GM18526 (cell line): ENCODE measurements around the gene RBMXL2.

Experiments used
- POLR2A ChIP-seq: IDR thresholded peaks from 3 replicates; pipeline ENCODE4 v1.6.1; 2011; ENCODE audit not compliant: insufficient read length; ENCODE audit errors: extremely low read depth

Gene RBMXL2

GRCh38 chr11:7088921-7089320, at the start of gene RBMXL2:
Gene RBMXL2, plus strand, starts transcription at chr11:7088998. Its CDS starts 123 bp downstream, at chr11:7089121.
- no peak for TF ChIP-seq POLR2A

DNA sequence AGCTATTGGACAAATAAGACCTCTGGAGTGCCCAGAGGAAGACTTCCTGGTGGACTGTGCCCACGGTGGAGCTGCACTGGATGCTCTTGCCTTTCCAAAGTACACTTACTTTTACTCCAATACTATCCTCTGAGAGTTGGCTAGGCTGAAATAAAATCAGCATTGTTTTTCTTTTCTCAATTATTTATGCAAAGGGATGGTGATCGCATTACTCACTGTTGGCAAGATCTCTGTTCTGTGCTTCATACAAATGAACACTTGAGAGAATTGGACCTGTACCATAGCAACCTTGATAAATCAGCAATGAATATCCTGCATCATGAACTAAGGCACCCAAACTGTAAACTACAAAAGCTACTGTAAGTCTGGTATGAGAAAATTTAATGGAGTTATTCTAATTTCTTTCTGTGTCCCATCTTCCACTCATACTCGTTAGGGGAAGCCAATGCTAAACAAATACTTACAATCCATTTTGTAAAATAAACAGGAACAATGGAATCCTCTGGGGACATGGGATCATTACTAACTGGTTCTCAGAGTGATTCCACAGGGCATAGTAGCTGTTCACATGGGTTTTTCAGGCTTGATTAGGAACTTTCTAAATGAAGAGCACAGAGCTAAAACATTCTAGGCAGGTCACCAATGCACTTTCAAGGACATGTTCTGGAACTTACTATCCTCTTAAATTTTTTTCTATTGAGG, 42.2 kb upstream of the RBMXL2 start:
- TF ChIP-seq POLR2A, result no peak

GRCh38 chr11:7050191-7050590, 38.6 kb upstream of the RBMXL2 start:
- TF ChIP-seq POLR2A, result no peak

DNA sequence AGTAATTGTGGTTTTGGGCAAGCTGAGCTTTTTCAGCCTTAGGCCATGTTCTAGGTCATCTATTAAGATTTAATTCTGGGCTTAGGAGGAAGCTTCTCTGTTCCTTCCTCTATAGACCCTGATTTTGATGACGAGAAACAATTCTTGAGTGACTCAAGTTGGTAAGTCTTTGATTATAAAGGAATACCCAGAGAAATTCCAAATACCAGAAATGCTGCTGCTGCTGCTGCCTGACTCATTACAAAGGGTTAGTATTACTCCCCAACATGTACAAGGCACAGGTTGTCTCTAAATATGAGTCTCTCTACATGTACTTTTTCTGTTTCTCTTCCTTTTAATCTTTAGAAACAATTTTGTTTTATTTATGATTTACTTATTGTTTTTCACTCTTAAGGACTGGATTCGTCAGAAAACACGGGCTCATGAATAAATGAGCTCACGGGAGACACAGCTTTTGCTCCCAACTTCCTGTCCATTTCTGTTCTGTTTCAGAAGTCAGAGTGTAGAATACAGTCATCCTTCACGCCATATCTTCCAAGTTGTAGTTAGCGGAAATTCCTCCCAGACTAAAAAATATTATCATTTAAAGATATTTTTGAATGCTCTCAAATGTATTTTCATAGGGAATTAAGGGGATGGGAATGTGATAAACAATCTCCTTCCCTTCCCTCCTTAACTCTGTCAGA, 31.8 kb upstream of the RBMXL2 start:
- TF ChIP-seq POLR2A, result no peak

- TF ChIP-seq POLR2A, result no peak
Measured at GRCh38 chr11:7057641-7058040, 31.2 kb upstream of the RBMXL2 start.

DNA sequence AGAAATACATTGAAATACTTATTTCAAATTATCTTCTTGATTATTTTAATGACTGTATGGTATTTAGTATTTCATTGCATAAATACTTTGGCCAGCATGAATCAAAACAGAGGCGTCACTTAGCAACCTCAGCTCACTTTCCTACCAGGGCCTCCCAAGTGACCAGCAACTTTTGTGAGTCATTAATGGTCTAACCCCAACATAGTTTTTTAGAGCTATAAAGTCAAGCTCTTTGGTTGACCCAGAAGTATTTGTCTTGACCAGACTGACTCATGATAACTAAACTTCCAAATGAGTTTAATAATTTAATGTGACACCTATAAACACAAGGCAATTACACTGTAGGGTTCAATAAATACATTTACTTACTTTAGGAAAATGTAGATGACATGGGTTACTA, 27.9 kb upstream of the RBMXL2 start:
- TF ChIP-seq POLR2A, result no peak

- TF ChIP-seq POLR2A, result no peak
Measured at GRCh38 chr11:7062534-7062933, 26.3 kb upstream of the RBMXL2 start.

- TF ChIP-seq POLR2A, result no peak
Measured at GRCh38 chr11:7072401-7073028, 16.3 kb upstream of the RBMXL2 start.

DNA sequence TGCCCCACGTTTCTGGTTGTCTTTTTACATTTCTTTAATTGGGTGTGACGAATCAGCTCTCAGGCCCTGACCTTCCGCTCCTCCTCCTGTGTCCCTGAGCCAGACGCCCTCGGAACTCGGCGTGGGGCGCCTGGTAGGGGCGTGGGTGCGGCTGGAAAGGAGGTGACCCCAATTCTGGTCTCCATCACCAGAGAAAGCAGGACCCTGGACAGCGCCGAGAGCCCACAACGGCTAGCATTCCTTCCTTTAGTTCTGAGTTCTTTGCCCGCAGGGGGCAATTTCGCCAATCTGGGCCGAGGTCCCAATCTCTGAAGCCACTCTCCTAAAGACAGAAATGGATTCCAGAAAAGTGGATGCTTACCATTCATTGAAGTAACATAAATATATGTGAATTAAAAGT, 11.7 kb upstream of the RBMXL2 start:
- TF ChIP-seq POLR2A, result no peak

DNA sequence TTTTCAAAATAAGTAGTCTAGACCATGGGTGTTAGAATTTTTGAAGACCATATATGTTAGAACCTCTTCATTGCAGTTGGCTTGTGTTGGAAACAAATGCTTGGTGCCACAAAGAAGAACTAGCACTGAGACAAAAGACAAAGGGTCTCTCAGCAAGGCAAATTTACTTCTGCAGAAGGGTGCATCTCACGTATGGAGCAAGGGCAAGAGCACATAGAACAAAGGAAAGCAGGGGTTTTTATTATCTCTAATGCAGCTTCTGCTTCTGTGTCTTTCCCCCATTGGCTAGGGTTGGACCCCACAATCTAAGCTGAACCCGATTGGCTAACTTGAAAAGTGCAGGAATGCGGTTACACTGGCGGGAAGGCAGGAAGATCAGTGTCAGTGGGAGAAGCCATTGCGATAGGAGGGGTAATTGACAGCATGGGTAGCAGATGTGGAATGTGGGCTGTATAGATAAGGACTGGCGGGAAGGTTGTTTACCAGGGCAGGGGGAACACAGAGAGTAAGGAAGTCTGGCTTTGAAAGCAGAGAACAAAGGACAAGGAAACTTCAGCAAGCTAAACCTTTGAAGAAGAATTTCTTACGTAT, 9.2 kb upstream of the RBMXL2 start:
- TF ChIP-seq POLR2A, result no peak

- TF ChIP-seq POLR2A, result no peak
Measured at GRCh38 chr11:7080900-7081299, 7.9 kb upstream of the RBMXL2 start.

GRCh38 chr11:7081441-7081840, 7.4 kb upstream of the RBMXL2 start:
- TF ChIP-seq POLR2A, result no peak

DNA sequence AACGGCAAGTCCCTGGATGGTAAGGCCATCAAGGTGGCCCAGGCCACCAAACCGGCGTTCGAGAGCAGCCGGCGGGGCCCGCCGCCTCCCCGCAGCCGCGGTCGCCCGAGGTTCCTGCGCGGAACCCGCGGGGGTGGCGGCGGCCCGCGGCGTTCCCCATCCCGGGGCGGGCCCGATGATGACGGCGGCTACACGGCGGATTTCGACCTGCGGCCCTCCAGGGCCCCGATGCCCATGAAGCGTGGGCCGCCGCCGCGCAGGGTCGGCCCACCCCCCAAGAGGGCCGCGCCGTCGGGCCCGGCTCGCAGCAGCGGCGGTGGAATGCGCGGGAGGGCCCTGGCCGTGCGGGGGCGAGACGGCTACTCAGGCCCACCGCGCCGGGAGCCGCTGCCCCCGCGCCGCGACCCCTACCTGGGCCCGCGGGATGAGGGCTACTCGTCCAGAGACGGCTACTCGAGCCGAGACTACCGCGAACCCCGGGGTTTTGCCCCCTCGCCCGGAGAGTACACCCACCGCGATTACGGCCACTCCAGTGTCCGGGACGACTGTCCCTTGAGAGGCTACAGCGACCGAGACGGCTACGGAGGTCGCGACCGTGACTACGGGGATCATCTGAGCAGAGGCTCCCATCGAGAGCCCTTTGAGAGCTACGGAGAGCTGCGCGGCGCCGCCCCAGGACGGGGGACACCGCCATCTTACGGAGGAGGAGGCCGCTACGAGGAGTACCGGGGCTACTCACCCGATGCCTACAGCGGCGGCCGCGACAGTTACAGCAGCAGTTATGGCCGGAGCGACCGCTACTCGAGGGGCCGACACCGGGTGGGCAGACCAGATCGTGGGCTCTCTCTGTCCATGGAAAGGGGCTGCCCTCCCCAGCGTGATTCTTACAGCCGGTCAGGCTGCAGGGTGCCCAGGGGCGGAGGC, 792 bp downstream of the RBMXL2 start:
- no peak for TF ChIP-seq POLR2A

DNA sequence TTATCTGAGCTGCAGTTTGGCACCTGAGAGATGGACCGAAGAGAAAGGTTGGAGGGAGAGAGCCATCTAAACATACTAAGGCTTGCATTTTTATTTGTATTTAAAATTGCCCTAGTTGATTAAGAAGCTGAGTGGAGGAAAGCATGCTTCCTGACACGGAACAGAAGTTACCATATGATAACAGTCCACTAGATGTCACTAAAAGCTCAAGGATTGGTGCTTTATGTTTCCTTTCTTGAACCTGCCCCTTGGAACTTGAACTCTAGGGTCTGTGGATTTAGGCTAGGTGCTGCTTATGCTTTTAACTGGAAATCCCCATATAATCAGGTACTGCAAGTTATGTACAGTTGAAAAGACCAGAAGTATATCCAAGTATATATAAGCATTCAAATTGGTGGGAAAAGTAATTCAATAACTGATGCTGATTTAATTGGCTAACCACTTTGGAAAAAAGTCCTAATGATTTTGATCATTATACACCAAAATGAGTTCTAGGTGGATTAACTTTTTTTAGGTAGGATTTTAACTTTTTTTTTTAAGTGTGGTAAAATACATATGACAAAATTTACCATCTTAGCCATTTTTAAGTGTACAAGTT, 9.5 kb downstream of the RBMXL2 start:
- TF ChIP-seq POLR2A, result no peak
